NCI-H1048 (cell line): ENCODE measurements around the gene CUEDC1.
"Not testable (repeated sequence)": the region's sequence is repeated elsewhere in the genome, so short reads cannot be mapped to it uniquely, and the experiment has no call there.

Experiments
- DNase-seq: peaks from one replicate; lab custom pipeline; 2025; lab: John Stamatoyannopoulos, UW

Gene CUEDC1

GRCh38 chr17:57984936-57985674 lies 29.9 kb upstream of the CUEDC1 start:
- no peak for DNase-seq

- DNase-seq = no peak
These were observed 29.2 kb upstream of the CUEDC1 start for GRCh38 chr17:57984261-57984890.

- DNase-seq = no peak
These were observed 28.2 kb upstream of the CUEDC1 start for GRCh38 chr17:57983446-57983845.

GRCh38 chr17:57982452-57983170 lies 27.4 kb upstream of the CUEDC1 start:
- no peak for DNase-seq

GRCh38 chr17:57980522-57980921 lies 25.3 kb upstream of the CUEDC1 start:
- no peak for DNase-seq

- no peak for DNase-seq
These were observed 23.9 kb upstream of the CUEDC1 start for GRCh38 chr17:57979076-57979475.

- DNase-seq = no peak
These were observed 21.4 kb upstream of the CUEDC1 start for GRCh38 chr17:57976594-57976993.

- DNase-seq = no peak
These were observed 19.8 kb upstream of the CUEDC1 start for GRCh38 chr17:57975044-57975443.

GRCh38 chr17:57974053-57974824 lies 19.0 kb upstream of the CUEDC1 start:
- not testable (repeated sequence) for DNase-seq

- no peak for DNase-seq
These were observed 16.9 kb upstream of the CUEDC1 start for GRCh38 chr17:57972151-57972550.

- no peak for DNase-seq
These were observed 16.4 kb upstream of the CUEDC1 start for GRCh38 chr17:57971572-57971971.

GRCh38 chr17:57970710-57971109 lies 15.5 kb upstream of the CUEDC1 start:
- no peak for DNase-seq

GRCh38 chr17:57968456-57968855 lies 13.2 kb upstream of the CUEDC1 start:
- DNase-seq = no peak

GRCh38 chr17:57966875-57967274 lies 11.7 kb upstream of the CUEDC1 start:
- DNase-seq = no peak

GRCh38 chr17:57966246-57966645 lies 11.0 kb upstream of the CUEDC1 start:
- DNase-seq = no peak

- no peak for DNase-seq
These were observed 10.4 kb upstream of the CUEDC1 start for GRCh38 chr17:57965521-57966160.

- no peak for DNase-seq
These were observed 7.9 kb upstream of the CUEDC1 start for GRCh38 chr17:57963149-57963511.

- DNase-seq = no peak
These were observed 7.3 kb upstream of the CUEDC1 start for GRCh38 chr17:57962279-57963148.

GRCh38 chr17:57959929-57960328 lies 4.7 kb upstream of the CUEDC1 start:
- no peak for DNase-seq

GRCh38 chr17:57958391-57958790 lies 3.2 kb upstream of the CUEDC1 start:
- not testable (repeated sequence) for DNase-seq

- DNase-seq = no peak
These were observed 2.7 kb upstream of the CUEDC1 start for GRCh38 chr17:57957886-57958285.
